HCT116 (cell line): ENCODE data around the gene CAMKK1.

Experiments
- CTCF ChIP-seq, 3 experiments: fragments of 200-600 bp in 1 of 3; sonication (generic) in 1 of 3; IDR thresholded peaks in 2 of 3; conservative IDR thresholded peaks in 1 of 3; 2 replicates each; pipeline ENCODE4 v1.5.1; 2012 to 2017; ENCODE audit warnings: low read depth in 2 of 3, low read length in 2 of 3, antibody characterized with exemption in 1 of 3, borderline replicate concordance in 1 of 3, control low read depth in 1 of 3, mild to moderate bottlenecking in 1 of 3, mixed read lengths in 1 of 3, mixed run types in 1 of 3, moderate library complexity in 1 of 3; ENCODE audit not compliant: insufficient read depth in 1 of 3
- EZH2phosphoT487 ChIP-seq: fragments of 200-600 bp; IDR thresholded peaks from 2 replicates; pipeline ENCODE4 v1.6.1; 2018; ENCODE audit warnings: antibody characterized with exemption, borderline replicate concordance
- REST ChIP-seq: IDR thresholded peaks from 2 replicates; pipeline ENCODE4 v1.6.1; 2012; ENCODE audit warnings: low read depth

- no peak for TF ChIP-seq CTCF (IDR thresholded peaks at IDR 0.05 in 2 of 3, conservative IDR thresholded peaks at IDR 0.05 in 1 of 3; ENCODE audit: borderline replicate concordance in 1 of 3, insufficient read depth in 1 of 3, low read depth in 2 of 3, low read length in 2 of 3)
- TF ChIP-seq EZH2phosphoT487, result no peak
- TF ChIP-seq REST, result no peak
Observed at GRCh38 chr17:3910420-3911270, 17.8 kb upstream of the CAMKK1 start.
